PC-9 (cell line): ENCODE measurements around the gene MAGEA12.

Experiments
- EZH2 ChIP-seq: fragments of 200-600 bp; sonication (generic); IDR thresholded peaks from 2 replicates; pipeline ENCODE4 v1.8.0; 2017; ENCODE audit warnings: antibody characterized with exemption, low read depth
- TF ChIP-seq, protein P1 (sequence below): fragments of 200-600 bp; sonication (generic); conservative IDR thresholded peaks from 2 replicates; pipeline ENCODE4 v1.6.1; 2017; ENCODE audit warnings: mixed run types, antibody characterized with exemption, mild to moderate bottlenecking, moderate library complexity

- TF ChIP-seq, protein P1, sequence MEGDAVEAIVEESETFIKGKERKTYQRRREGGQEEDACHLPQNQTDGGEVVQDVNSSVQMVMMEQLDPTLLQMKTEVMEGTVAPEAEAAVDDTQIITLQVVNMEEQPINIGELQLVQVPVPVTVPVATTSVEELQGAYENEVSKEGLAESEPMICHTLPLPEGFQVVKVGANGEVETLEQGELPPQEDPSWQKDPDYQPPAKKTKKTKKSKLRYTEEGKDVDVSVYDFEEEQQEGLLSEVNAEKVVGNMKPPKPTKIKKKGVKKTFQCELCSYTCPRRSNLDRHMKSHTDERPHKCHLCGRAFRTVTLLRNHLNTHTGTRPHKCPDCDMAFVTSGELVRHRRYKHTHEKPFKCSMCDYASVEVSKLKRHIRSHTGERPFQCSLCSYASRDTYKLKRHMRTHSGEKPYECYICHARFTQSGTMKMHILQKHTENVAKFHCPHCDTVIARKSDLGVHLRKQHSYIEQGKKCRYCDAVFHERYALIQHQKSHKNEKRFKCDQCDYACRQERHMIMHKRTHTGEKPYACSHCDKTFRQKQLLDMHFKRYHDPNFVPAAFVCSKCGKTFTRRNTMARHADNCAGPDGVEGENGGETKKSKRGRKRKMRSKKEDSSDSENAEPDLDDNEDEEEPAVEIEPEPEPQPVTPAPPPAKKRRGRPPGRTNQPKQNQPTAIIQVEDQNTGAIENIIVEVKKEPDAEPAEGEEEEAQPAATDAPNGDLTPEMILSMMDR = no peak
- no peak for TF ChIP-seq EZH2
Measured at GRCh38 chrX:152725409-152725808, 8.1 kb upstream of the MAGEA12 start.
